Stimulated activated CD8-positive, alpha-beta memory T cell treated with anti-CD3 and anti-CD28 coated beads, Interleukin-2, amount 100 ng/mL, for 1 hour (primary cell): ENCODE measurements around the gene ACBD6.
"Not testable (repeated sequence)": the region's sequence is repeated elsewhere in the genome, so short reads cannot be mapped to it uniquely, and the experiment has no call there.

Experiments used
- DNase-seq, 2 donors: peaks; one replicate each; pipeline ENCODE4 v3.0.0-alpha.2; 2020; ENCODE audit warnings: low read depth in 2 of 2

The ACBD6 gene, protein sequence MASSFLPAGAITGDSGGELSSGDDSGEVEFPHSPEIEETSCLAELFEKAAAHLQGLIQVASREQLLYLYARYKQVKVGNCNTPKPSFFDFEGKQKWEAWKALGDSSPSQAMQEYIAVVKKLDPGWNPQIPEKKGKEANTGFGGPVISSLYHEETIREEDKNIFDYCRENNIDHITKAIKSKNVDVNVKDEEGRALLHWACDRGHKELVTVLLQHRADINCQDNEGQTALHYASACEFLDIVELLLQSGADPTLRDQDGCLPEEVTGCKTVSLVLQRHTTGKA

GRCh38 chr1:180502361-180503279, at the start of gene ACBD6:
Gene ACBD6, minus strand, starts transcription at chr1:180502577. Its CDS starts 311 bp downstream, at chr1:180502266.
- peak; percentile 66 to 70 for DNase-seq

- no peak for DNase-seq
Measured at GRCh38 chr1:180551997-180552396, 49.6 kb upstream of the ACBD6 start.

DNA sequence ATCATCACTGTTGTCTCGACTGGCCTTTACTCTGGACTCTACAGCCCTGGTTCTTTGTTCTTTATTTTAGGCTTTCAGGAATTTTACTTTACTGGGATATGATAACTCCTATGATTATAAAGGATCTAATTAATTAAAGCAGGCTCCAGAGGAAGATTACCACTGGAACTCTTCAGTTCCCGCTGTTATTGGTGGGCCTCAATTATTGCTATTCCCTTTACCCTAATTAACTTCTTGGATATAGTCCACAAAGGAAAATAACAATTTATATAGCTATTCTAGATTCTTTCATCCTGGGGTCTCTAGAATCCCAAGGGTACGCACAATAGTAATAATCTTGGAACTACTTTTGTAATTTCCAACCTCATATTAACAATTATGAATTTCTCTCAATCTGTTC, 47.9 kb upstream of the ACBD6 start:
- no peak for DNase-seq

GRCh38 chr1:180549770-180550169, 47.4 kb upstream of the ACBD6 start:
- not testable (repeated sequence) for DNase-seq

DNA sequence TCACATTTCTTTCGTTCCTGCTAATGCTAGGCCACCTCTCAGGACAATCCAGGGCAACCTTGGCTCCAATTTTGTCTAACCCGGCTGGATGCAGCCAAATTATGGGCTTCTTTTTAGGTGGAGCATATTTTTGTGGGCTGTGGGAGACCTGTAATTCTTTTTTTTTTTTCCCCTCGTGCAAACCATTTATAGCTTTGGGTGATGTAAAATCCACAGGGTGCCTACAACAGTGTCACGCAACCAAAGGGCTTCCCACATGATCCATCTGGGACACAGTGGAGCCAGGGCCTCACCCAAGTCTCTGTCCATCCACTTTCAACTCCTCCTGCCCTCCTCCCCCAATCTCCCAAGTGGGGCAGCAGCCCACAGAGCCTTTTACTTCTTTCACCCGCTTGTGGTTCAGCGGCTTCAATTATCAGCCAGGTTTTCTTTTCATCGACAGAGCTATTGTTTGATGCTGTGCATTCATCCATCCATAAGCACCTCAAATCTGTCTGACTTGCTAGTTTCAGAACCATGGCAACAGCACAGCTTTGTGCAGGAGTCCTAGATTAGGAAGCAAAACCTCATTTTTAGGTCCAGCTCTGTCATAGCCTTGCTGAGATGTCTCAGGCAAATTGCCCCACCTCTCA, 46.4 kb upstream of the ACBD6 start:
- DNase-seq = no peak

DNA sequence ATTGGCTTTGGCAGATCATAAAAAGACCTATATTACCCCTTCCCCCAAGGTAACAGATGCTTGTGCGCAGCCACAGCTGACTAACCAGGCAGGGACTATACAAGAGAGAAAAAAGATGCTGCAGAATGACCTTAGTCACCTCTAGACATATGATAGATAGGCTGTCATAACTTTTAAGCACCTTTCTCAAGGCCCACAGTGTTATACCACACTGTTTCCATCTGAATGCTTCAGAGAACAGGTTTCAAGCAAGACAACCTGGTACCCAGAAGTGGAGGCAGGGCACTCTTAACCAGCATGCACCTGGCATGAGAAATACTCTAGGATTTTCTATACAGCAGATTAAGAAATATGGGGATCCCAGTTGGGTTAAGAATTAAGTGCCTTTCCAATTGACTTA, 43.6 kb upstream of the ACBD6 start:
- DNase-seq = no peak

DNA sequence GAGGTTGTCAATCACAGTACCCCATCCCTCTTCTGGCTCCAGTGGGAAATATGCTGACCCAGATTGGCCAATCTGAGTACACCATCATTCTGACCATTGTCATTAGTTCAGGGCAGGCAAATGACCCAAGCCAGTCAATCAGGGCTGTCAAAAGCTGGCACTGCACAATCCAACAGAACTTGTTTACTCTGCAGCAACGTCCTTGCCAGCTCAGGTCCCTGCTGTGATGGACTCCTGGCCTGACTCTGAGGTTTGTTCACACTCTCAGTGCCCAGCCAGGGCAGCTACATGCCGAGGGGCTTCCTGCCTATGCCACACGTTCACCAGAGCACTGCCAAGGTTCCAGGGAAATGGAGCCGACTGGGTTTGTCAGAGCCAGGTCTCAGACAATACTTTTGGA, 41.7 kb upstream of the ACBD6 start:
- DNase-seq = no peak

DNA sequence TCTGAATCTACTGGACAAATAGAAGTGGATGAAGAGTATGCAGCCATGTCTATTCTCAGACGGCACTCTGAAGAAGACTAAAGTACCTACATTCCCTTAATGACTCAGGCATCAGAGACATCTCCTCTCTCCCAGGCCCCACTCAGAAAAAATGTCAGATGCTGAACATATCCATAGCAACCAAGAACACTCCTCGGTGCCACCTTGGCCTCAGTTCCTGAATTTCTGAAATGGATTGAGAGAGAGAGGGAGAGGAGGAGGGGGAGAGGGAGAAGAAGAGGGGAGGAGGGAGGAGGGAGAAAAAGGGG, 40.4 kb upstream of the ACBD6 start:
- no peak for DNase-seq

GRCh38 chr1:180542113-180542837, 39.9 kb upstream of the ACBD6 start:
- DNase-seq = no peak

DNA sequence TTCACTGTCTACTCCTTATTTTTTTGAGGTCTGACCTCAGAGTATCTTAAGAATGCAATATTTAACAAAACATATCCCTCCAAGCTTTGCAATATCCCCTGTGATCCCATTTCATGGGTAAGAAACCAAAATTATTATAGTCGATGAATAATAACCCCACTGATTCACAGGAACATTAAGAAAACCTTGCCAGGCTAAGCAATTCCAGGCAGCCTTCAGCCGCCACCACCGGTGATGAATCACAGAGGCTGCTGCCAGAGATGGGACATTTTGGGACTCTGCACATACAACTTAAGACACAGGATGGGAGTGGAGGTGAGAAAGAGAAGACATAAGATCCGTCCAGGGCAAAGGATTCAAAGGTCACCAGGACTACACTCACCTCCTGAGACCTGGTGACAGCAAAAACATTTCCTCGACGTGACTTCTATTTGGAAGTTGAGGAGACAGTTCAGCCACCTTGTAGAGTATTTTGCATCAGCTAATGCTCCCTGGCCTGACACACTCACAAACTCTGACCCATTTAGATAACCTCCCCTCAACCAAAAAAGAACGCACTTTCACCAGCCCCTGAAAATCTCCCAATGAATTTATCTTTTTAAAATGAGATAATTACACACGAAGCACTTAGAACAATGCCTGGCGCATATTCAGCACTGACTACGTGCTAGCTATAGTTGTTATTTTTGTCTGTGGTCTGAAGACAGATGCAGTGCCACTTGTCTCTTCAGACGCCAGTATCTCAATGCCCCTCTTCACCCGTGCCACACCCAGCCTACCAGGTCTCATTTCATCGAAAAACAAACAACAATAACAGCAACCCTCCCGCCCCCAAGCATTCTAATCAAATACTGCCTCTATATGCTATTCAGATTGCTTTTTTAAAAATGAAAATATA, 38.6 kb upstream of the ACBD6 start:
- no peak for DNase-seq

GRCh38 chr1:180539136-180539535, 36.8 kb upstream of the ACBD6 start:
- DNase-seq = no peak

DNA sequence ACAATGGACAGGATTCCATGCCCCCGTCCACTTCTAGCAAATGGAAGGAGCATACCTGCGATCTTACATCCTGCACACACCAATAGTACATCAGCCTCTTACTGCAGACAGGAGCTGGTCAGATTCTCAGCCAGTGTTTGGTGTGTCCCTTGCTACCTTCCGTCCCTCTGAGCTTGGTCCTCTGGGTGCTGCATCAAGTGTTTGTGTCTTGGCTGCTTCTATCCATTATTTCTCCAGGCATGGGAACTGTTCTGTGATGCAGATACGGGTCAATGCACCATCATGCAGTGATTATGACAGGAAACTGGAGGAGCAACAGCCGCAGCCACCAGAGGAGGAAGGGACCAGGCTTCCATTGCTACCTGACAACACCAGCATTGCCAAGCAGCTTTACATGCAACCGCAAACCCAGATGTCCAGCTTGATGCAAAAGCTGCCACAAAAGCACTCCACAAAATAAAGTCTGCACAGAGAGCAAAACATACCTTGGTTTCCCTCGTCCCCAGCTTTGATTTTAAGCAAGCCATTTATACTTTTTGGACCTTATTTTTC, 34.5 kb upstream of the ACBD6 start:
- no peak for DNase-seq

DNA sequence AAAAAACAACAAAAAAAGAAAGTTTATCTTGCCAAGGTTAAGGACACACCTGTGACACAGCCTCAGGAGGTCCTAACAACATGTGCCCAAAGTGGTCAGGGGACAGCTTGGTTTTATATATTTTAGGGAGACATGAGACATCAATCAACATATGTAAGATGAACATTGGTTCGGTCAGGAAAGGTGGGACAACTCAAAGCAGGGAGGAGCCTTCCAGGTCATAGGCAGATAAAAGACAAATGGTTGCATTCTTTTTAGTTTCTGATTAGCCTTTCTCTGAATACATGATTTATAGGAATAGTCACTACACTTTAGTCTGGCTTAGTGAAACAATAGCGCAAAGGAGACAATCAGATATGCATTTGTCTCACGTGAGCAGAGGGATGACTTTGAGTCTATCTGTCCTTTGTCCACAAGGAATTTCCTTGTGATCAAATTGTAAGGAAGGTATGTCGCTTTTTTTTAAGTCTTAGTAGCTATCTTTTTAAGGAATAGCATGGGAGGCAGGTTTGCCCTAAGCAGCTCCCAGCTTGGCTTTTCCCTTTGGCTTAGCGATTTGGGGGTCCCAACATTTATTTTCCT, 33.1 kb upstream of the ACBD6 start:
- no peak for DNase-seq

DNA sequence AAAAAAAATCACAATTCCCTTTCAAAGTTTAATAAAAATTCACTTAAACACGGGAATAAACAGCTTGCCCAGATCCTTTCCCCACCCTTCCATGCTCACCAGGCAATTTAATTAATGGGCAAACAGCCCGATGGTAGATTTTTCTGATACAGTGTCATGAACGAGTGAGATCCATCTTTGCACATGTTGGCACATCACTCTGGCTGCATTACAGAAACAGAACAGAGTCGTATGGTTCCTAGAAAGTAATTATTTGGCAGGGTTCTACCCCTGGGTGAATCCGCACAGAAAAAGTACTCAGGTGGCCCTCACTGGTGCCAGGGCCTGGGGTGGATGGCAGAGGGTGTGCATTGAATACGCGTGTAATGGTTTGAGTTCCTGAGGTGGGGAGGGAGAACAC, 31.8 kb upstream of the ACBD6 start:
- no peak for DNase-seq

DNA sequence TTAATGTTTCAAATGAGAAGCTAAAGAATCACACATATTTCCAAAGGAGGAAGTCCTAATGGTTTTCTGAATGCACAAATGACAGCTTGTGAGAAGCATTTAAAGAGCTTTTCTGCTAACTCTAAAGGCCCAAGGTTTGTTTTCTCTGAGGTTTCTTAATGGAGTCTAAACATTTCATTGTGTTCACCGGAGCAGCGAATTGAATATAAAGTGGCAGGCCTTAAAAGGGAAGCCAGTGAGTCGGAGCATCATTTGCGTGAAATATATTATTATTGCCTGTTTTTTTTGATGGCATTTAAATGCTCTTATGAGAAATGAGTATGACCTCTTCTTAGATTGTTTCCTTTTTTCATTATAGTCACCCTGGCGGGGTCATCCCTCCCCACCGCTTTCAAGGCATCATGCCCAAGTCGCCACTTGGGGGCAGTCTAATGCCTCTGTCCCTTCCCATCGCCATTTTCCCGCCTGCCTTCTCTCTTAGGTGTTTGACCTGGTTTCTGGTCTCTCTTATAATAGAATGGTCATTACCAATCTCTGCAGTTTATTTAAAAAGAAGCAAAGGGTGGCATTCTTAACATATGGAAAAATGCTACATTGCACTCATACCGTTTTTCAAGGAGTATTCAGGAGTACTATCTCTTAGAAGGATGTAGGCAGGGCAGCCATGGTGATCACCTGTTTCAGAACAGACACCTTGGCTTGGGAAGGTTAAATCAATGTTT, 31.1 kb upstream of the ACBD6 start:
- DNase-seq = peak; percentile 17 to 22

- DNase-seq = no peak
Measured at GRCh38 chr1:180532854-180533253, 30.5 kb upstream of the ACBD6 start.

GRCh38 chr1:180530501-180530900, 28.1 kb upstream of the ACBD6 start:
- DNase-seq = no peak

DNA sequence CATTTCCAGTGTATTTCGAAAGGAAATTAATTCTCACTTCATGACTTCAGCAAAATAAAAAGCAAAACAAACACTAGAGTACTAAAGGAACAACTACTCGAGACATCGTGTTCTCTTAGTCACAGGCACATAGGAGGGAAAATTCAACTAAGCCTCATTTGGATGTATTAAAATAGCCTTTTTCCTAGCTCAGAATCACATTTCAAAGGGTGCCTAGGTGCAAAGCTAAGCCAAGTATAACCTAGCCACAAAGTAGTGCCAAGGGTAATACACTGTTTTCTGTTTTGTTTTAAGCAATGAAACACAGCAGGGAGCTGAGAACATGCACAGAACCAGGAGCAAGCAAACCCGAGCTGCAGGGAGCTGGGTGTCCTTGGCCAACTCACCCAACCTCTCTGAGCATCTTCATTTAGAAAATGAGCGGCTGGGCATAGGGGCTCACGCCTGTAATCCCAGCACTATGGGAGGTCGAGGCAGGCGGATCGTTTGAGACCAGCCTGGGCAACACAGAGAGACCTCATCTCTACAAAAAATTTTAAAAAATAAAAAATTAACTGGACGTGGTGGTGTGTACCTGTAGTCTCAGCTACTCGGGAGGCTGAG, 26.6 kb upstream of the ACBD6 start:
- no peak for DNase-seq

- DNase-seq = no peak
Measured at GRCh38 chr1:180527101-180527669, 24.8 kb upstream of the ACBD6 start.
